GM18508 (cell line): ENCODE data around the gene ACTL7B.
"Not testable (repeated sequence)": the region's sequence is repeated elsewhere in the genome, so short reads cannot be mapped to it uniquely, and the experiment has no call there.

Experiments used
- ATAC-seq: cut with Tn5 transposase; IDR thresholded peaks from one replicate; pipeline ENCODE4 v1.9.1; 2021; ENCODE audit warnings: moderate number of reproducible peaks; ENCODE audit not compliant: insufficient read depth, unreplicated experiment

ACTL7B gene

GRCh38 chr9:108848296-108848695, 7.5 kb downstream of the ACTL7B start:
- ATAC-seq = not testable (repeated sequence)

GRCh38 chr9:108845947-108846346, 9.8 kb downstream of the ACTL7B start:
- ATAC-seq = no peak

GRCh38 chr9:108845507-108845906, 10.3 kb downstream of the ACTL7B start:
- ATAC-seq = no peak

GRCh38 chr9:108844856-108845255, 10.9 kb downstream of the ACTL7B start:
- ATAC-seq = no peak

GRCh38 chr9:108844391-108844790, 11.4 kb downstream of the ACTL7B start:
- ATAC-seq = no peak

- no peak for ATAC-seq
Measured at GRCh38 chr9:108842610-108843295, 13.0 kb downstream of the ACTL7B start.

GRCh38 chr9:108839561-108839960, 16.2 kb downstream of the ACTL7B start:
- ATAC-seq = not testable (repeated sequence)

GRCh38 chr9:108838017-108838416, 17.8 kb downstream of the ACTL7B start:
- ATAC-seq = no peak

- ATAC-seq = no peak
Measured at GRCh38 chr9:108837530-108837929, 18.3 kb downstream of the ACTL7B start.

- ATAC-seq = no peak
Measured at GRCh38 chr9:108836781-108837180, 19.0 kb downstream of the ACTL7B start.

GRCh38 chr9:108836319-108836718, 19.5 kb downstream of the ACTL7B start:
- no peak for ATAC-seq

- no peak for ATAC-seq
Measured at GRCh38 chr9:108835831-108836230, 20.0 kb downstream of the ACTL7B start.

GRCh38 chr9:108834959-108835665, 20.7 kb downstream of the ACTL7B start:
- no peak for ATAC-seq

- no peak for ATAC-seq
Measured at GRCh38 chr9:108832179-108832500, 23.6 kb downstream of the ACTL7B start.

- no peak for ATAC-seq
Measured at GRCh38 chr9:108831496-108832178, 24.1 kb downstream of the ACTL7B start.

- ATAC-seq = no peak
Measured at GRCh38 chr9:108830272-108830671, 25.5 kb downstream of the ACTL7B start.

GRCh38 chr9:108823829-108824228, 32.0 kb downstream of the ACTL7B start:
- no peak for ATAC-seq

GRCh38 chr9:108816037-108816436, 39.7 kb downstream of the ACTL7B start:
- no peak for ATAC-seq

GRCh38 chr9:108815156-108815555, 40.6 kb downstream of the ACTL7B start:
- ATAC-seq = no peak

- no peak for ATAC-seq
Measured at GRCh38 chr9:108813951-108814601, 41.7 kb downstream of the ACTL7B start.
